Keratinocyte (primary cell): ENCODE results near the gene ABCC8. TPM values are rescaled to one million over a fixed set of nuclear protein-coding genes. Genes with fewer than 3 reads are reported as not detected.

Experiments
- DNase-seq: peaks from one replicate; pipeline ENCODE4 v3.0.0-alpha.2; 2011; ENCODE audit warnings: low read depth, missing footprints, low spot score
- FAIRE-seq: peaks from 2 replicates; lab custom pipeline; 2011; peaks lifted over from hg19 to GRCh38; lab: Jason Lieb, UNC
- H2AFZ ChIP-seq: 2 replicates; pipeline ENCODE4 v1.6.0; 2012; ENCODE audit warnings: low read length, control low read depth, inconsistent platforms; ENCODE audit not compliant: control insufficient read depth
- H3K27ac ChIP-seq: 2 replicates; pipeline ENCODE4 v1.5.1; 2011; ENCODE audit warnings: low read length; ENCODE audit not compliant: control insufficient read depth, insufficient read depth
- H3K27me3 ChIP-seq: 3 replicates; pipeline ENCODE4 v1.6.0; 2011; ENCODE audit warnings: low read length; ENCODE audit not compliant: control insufficient read depth, insufficient read depth; ENCODE audit errors: extremely low read depth
- H3K36me3 ChIP-seq, 2 experiments: 2 replicates in 1 of 2; 3 replicates in 1 of 2; pipeline ENCODE4 v1.5.1; 2011; ENCODE audit warnings: low read length in 2 of 2, mild to moderate bottlenecking in 1 of 2; ENCODE audit not compliant: control insufficient read depth in 2 of 2, insufficient read depth in 2 of 2; ENCODE audit errors: extremely low read depth in 1 of 2
- H3K4me1 ChIP-seq: 3 replicates; pipeline ENCODE4 v1.5.1; 2011; ENCODE audit warnings: low read length; ENCODE audit not compliant: control insufficient read depth, insufficient read depth; ENCODE audit errors: extremely low read depth
- H3K4me2 ChIP-seq: 3 replicates; pipeline ENCODE4 v1.6.0; 2011; ENCODE audit warnings: low read depth, low read length; ENCODE audit not compliant: control insufficient read depth, insufficient read depth; ENCODE audit errors: extremely low read depth
- H3K4me3 ChIP-seq, 3 experiments: fragments of 200-600 bp in 1 of 3; sonication (generic) in 1 of 3; 2 replicates in 2 of 3; 3 replicates in 1 of 3; pipeline ENCODE4 v1.5.1; 2011 to 2016; ENCODE audit warnings: low read length in 3 of 3, mild to moderate bottlenecking in 3 of 3, control low read depth in 2 of 3, inconsistent platforms in 1 of 3, low read depth in 1 of 3, mixed read lengths in 1 of 3, mixed run types in 1 of 3, moderate library complexity in 1 of 3; ENCODE audit not compliant: control insufficient read depth in 2 of 3, insufficient read depth in 2 of 3; ENCODE audit errors: extremely low read depth in 1 of 3
- H3K79me2 ChIP-seq: 2 replicates; pipeline ENCODE4 v1.6.0; 2012; ENCODE audit warnings: low read length; ENCODE audit not compliant: control insufficient read depth, insufficient read depth
- H3K9ac ChIP-seq: 3 replicates; pipeline ENCODE4 v1.6.0; 2011; ENCODE audit warnings: low read length; ENCODE audit not compliant: control insufficient read depth, insufficient read depth; ENCODE audit errors: extremely low read depth
- H3K9me1 ChIP-seq: 3 replicates; pipeline ENCODE4 v1.6.0; 2011; ENCODE audit warnings: low read length; ENCODE audit not compliant: control insufficient read depth, insufficient read depth; ENCODE audit errors: extremely low read depth
- H3K9me3 ChIP-seq: 2 replicates; pipeline ENCODE4 v1.5.1; 2012; ENCODE audit warnings: low read depth, low read length; ENCODE audit not compliant: control insufficient read depth
- H4K20me1 ChIP-seq: 3 replicates; pipeline ENCODE4 v1.6.0; 2011; ENCODE audit warnings: low read length; ENCODE audit not compliant: control insufficient read depth, insufficient read depth; ENCODE audit errors: extremely low read depth
- EZH2 ChIP-seq: IDR thresholded peaks from one replicate; pipeline ENCODE4 v1.6.1; 2012; ENCODE audit warnings: inconsistent platforms, mild to moderate bottlenecking, low read length, moderate library complexity
- dilution Hi-C: fragments of 300-500 bp; cut with MboI; formaldehyde crosslinking; loops from one replicate; pipeline ENCODE4 v1.7.0; 2020; ENCODE audit warnings: low sequenced_read_pairs; ENCODE audit not compliant: extremely low pct_ligation_motif_present
- polyA plus RNA-seq, 5 experiments: library from polyadenylated mRNA; depleted of rRNA in 3 of 5; stranded (reverse) in 3 of 5; stranded (forward) in 1 of 5; unstranded in 1 of 5; fragments of >200 nt; gene quantifications; 1 replicate in 1 of 5; 2 replicates in 3 of 5; 3 replicates in 1 of 5; pipeline versions ENCODE4 v1.2.1 to v1.2.3, GENCODE V29; 2011 to 2012; ENCODE audit warnings: missing spikeins in 2 of 5, low read depth in 1 of 5, low replicate concordance in 1 of 5
- TF ChIP-seq, protein P1 (sequence below), 3 experiments: IDR thresholded peaks in 1 of 3; conservative IDR thresholded peaks in 1 of 3; optimal IDR thresholded peaks in 1 of 3; 2 replicates in 2 of 3; 3 replicates in 1 of 3; pipeline versions ENCODE3 to v1.5.1; 2011; ENCODE audit warnings: low read length in 3 of 3, mild to moderate bottlenecking in 3 of 3, moderate library complexity in 2 of 3, control low read depth in 1 of 3, inconsistent platforms in 1 of 3; ENCODE audit not compliant: insufficient read depth in 2 of 3; ENCODE audit errors: extremely low read depth in 1 of 3

The ABCC8 gene
- polyA plus RNA-seq, 1 donor (not counting 4 experiments of a cell fraction or from before 2014, with no cell fraction given): not detected

DNA sequence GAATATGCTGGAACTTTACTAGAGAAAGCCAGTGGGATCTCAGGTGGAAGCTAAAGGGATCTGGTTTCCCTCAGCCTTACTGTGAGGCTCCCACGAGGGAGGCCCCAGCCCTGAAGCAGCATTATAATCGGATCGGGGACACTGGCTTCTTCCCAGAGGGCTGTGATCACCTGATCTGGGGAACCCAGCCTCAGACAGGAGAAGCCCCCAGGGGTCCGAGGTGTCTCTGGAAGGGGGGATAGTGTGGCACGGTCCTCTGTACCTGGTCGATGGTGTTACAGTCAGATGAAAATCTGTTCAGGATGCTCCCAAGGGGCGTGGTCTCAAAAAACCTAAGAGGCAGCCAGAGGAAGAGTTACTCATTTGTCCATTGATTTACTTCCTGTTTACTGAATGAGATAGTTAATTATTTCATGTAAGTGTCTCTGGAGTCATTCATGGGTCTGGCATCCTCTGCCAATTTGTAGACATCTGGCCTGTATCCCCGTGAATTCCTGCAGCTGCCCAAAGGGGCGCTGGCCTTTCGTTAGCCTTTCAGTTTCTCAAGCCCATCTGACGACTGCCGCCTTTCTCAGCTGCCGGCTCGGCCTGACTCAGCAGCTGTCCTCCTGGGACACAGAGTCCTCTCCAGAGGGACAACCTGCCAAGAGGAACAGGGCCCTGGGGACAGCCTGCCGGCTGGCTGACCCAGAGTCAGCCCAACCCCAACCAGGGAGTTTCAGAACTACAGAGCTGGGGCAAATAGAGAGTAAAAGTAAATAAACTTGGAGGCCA lies 71.2 kb downstream of the ABCC8 start:
- dilution Hi-C loops: no loop called here
- Histone ChIP-seq H3K9me3 (no peaks in the 10 kb centered on the region), H3K79me2 (no peaks in the 10 kb centered on the region), H3K9ac (no peak overlapping the region), H3K27me3 (peaks cover 2% of the 10 kb centered on the region), H3K4me1 (no peaks in the 10 kb centered on the region), H2AFZ (no peak overlapping the region), H3K36me3 (no peaks in the 10 kb centered on the region), H3K27ac (no peak overlapping the region), H4K20me1 (no peaks in the 10 kb centered on the region), H3K9me1 (no peaks in the 10 kb centered on the region), H3K4me2 (no peak overlapping the region), H3K4me3 (no peak overlapping the region)
- DNase-seq (no peak), FAIRE-seq (no peak)
- TF ChIP-seq EZH2: no peak
- TF ChIP-seq, protein P1, sequence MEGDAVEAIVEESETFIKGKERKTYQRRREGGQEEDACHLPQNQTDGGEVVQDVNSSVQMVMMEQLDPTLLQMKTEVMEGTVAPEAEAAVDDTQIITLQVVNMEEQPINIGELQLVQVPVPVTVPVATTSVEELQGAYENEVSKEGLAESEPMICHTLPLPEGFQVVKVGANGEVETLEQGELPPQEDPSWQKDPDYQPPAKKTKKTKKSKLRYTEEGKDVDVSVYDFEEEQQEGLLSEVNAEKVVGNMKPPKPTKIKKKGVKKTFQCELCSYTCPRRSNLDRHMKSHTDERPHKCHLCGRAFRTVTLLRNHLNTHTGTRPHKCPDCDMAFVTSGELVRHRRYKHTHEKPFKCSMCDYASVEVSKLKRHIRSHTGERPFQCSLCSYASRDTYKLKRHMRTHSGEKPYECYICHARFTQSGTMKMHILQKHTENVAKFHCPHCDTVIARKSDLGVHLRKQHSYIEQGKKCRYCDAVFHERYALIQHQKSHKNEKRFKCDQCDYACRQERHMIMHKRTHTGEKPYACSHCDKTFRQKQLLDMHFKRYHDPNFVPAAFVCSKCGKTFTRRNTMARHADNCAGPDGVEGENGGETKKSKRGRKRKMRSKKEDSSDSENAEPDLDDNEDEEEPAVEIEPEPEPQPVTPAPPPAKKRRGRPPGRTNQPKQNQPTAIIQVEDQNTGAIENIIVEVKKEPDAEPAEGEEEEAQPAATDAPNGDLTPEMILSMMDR (optimal IDR thresholded peaks at IDR 0.05 in 1 of 3, IDR thresholded peaks at IDR 0.05 in 1 of 3, conservative IDR thresholded peaks at IDR 0.05 in 1 of 3; ENCODE audit: extremely low read depth in 1 of 3, insufficient read depth in 2 of 3, low read length in 3 of 3): no peak

- Histone ChIP-seq H3K9me3 (no peaks in the 10 kb centered on the region), H3K36me3 (no peaks in the 10 kb centered on the region), H2AFZ (no peak overlapping the region), H3K79me2 (no peaks in the 10 kb centered on the region), H4K20me1 (no peaks in the 10 kb centered on the region), H3K27me3 (no peaks in the 10 kb centered on the region), H3K4me2 (no peak overlapping the region), H3K4me3 (no peak overlapping the region), H3K4me1 (no peaks in the 10 kb centered on the region), H3K27ac (no peak overlapping the region), H3K9me1 (no peaks in the 10 kb centered on the region), H3K9ac (no peak overlapping the region)
- dilution Hi-C loops: no loop called here
- TF ChIP-seq EZH2: no peak
- TF ChIP-seq, protein P1 (optimal IDR thresholded peaks at IDR 0.05 in 1 of 3, IDR thresholded peaks at IDR 0.05 in 1 of 3, conservative IDR thresholded peaks at IDR 0.05 in 1 of 3; ENCODE audit: extremely low read depth in 1 of 3, insufficient read depth in 2 of 3, low read length in 3 of 3): no peak
- FAIRE-seq (no peak), DNase-seq (no peak)
These were observed 72.5 kb downstream of the ABCC8 start for GRCh38 chr11:17403980-17404759.
